HEK293 (cell line): ENCODE results near the gene OGDHL.

Experiments used
- ATF2 ChIP-seq: fragments of 450-650 bp; formaldehyde crosslinking; IDR thresholded peaks from 2 replicates; pipeline ENCODE4 v1.5.1; 2016; ENCODE audit warnings: missing biosample characterization, missing genetic modification characterization, low read depth
- CTCF ChIP-seq: fragments of 450-650 bp; formaldehyde crosslinking; IDR thresholded peaks from 2 replicates; pipeline ENCODE4 v1.5.1; 2016; ENCODE audit warnings: missing biosample characterization, missing genetic modification characterization
- KLF16 ChIP-seq: fragments of 450-650 bp; formaldehyde crosslinking; IDR thresholded peaks from 2 replicates; pipeline ENCODE4 v1.5.1; 2017; ENCODE audit warnings: missing biosample characterization, missing genetic modification characterization
- PBX3 ChIP-seq: sonication (generic); formaldehyde crosslinking; IDR thresholded peaks from 2 replicates; pipeline ENCODE4 v1.8.1; 2022; ENCODE audit warnings: mild to moderate bottlenecking, moderate library complexity, missing genetic modification reagents
- PRDM2 ChIP-seq: fragments of 450-650 bp; formaldehyde crosslinking; IDR thresholded peaks from 2 replicates; pipeline ENCODE4 v1.5.1; 2016; ENCODE audit warnings: missing biosample characterization, missing genetic modification characterization, borderline replicate concordance
- REST ChIP-seq: fragments of 450-650 bp; formaldehyde crosslinking; IDR thresholded peaks from 2 replicates; pipeline ENCODE4 v1.5.1; 2016; ENCODE audit warnings: missing biosample characterization, missing genetic modification characterization
- YY1 ChIP-seq: fragments of 450-650 bp; formaldehyde crosslinking; IDR thresholded peaks from 2 replicates; pipeline ENCODE4 v1.5.1; 2018; ENCODE audit warnings: missing biosample characterization, missing genetic modification characterization
- ZNF148 ChIP-seq: fragments of 450-650 bp; formaldehyde crosslinking; IDR thresholded peaks from 2 replicates; pipeline ENCODE4 v1.5.0; 2017; ENCODE audit warnings: missing biosample characterization, missing genetic modification characterization, borderline replicate concordance
- ZNF292 ChIP-seq: fragments of 450-650 bp; formaldehyde crosslinking; IDR thresholded peaks from 2 replicates; pipeline ENCODE4 v1.5.1; 2016; ENCODE audit warnings: low read depth, missing biosample characterization, missing genetic modification characterization, borderline replicate concordance
- ZNF544 ChIP-seq: fragments of 450-650 bp; formaldehyde crosslinking; IDR thresholded peaks from 2 replicates; pipeline ENCODE4 v1.5.0; 2017; ENCODE audit warnings: missing biosample characterization, missing genetic modification characterization

GRCh38 chr10:49698679-49699078 is 63.4 kb downstream of the OGDHL start:
- TF ChIP-seq PRDM2 (tag by site-specific recombination) (no peak), CTCF (tag by site-specific recombination) (no peak), ZNF148 (tag by site-specific recombination) (no peak), ZNF292 (tag by site-specific recombination) (no peak), YY1 (tag by site-specific recombination) (no peak), KLF16 (tag by site-specific recombination) (no peak), ZNF544 (tag by site-specific recombination) (no peak), ATF2 (tag by site-specific recombination) (no peak), REST (tag by site-specific recombination) (no peak), PBX3 (CRISPR knock-in tag) (no peak)
